22Rv1 (cell line): ENCODE data around the gene OGFR.

Experiments used
- H3K27ac ChIP-seq: fragments of 450-650 bp; 2 replicates; pipeline ENCODE4 v1.5.1; 2017
- ZFX ChIP-seq: fragments of 450-650 bp; IDR thresholded peaks from 2 replicates; pipeline ENCODE4 v1.6.1; 2017; ENCODE audit warnings: antibody characterized with exemption, borderline replicate concordance
- TF ChIP-seq, protein P1 (sequence below): fragments of 450-650 bp; IDR thresholded peaks from 2 replicates; pipeline ENCODE4 v1.5.1; 2017; ENCODE audit warnings: mild to moderate bottlenecking

The OGFR gene

GRCh38 chr20:62765432-62766070, 39.1 kb upstream of the OGFR start:
- H3K27ac ChIP-seq: no peak overlapping the region
- TF ChIP-seq, protein P1, sequence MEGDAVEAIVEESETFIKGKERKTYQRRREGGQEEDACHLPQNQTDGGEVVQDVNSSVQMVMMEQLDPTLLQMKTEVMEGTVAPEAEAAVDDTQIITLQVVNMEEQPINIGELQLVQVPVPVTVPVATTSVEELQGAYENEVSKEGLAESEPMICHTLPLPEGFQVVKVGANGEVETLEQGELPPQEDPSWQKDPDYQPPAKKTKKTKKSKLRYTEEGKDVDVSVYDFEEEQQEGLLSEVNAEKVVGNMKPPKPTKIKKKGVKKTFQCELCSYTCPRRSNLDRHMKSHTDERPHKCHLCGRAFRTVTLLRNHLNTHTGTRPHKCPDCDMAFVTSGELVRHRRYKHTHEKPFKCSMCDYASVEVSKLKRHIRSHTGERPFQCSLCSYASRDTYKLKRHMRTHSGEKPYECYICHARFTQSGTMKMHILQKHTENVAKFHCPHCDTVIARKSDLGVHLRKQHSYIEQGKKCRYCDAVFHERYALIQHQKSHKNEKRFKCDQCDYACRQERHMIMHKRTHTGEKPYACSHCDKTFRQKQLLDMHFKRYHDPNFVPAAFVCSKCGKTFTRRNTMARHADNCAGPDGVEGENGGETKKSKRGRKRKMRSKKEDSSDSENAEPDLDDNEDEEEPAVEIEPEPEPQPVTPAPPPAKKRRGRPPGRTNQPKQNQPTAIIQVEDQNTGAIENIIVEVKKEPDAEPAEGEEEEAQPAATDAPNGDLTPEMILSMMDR: no peak
- no peak for TF ChIP-seq ZFX

DNA sequence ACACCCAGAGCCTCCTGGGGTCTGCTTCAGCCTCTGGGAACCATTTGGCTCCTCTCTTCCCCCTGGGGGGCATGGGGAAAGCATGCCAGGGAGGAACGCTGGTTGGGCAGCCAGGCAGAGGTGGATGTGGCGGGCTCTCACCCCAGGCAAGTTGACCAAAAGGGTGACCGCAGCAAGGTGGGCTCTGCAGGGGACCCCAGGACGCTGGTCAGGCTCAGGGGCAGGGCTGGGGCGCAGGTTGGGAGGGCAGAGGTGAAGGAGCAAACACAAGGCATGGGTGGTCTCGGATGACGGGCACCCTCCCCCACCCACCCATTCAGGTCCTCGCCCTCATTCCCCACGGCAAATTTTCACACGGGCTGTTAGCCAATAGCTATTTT, 38.6 kb upstream of the OGFR start:
- TF ChIP-seq ZFX: no peak
- TF ChIP-seq, protein P1: no peak
- no peak overlapping the region for H3K27ac ChIP-seq

DNA sequence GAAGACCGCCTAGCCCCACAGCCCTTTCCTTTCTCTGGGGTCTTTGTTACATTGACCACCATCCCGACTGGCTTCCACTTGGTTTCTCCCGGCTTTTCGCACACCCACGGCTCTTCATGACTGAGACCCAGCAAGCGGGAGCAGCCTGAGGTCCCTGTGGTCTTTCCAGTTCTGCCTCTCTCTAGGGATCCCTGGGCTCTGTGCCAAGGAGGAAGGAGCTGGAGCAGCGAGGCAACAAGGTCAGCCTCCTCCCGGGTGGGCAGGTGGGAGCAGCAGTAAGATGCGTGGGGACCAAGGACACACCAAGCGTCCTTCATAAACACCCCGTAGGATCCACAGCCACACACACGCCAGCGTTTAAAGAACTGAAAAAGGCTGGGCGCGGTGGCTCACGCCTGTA, 37.9 kb upstream of the OGFR start:
- no peak for TF ChIP-seq ZFX
- TF ChIP-seq, protein P1: no peak

DNA sequence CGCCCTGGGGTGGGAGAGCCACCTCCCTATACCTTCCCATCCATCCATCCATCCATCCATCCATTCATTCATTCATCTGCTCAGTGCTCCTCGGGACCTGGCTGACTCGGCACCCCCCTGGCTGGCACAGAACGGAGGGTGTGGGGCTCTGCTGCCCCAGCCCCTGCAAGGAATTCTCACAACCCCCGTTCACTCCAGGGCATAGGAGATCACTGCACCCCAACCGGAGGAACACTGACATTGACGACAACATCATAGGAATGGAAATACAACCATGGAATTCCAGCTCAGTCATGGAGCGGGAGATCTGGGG, 36.4 kb upstream of the OGFR start:
- no peak overlapping the region for H3K27ac ChIP-seq
- TF ChIP-seq, protein P1: no peak
- TF ChIP-seq ZFX: no peak

More for the DNA sequence above, 37.9 kb upstream of the OGFR start:
- H3K27ac ChIP-seq: no peak overlapping the region

- no peak overlapping the region for H3K27ac ChIP-seq
- TF ChIP-seq, protein P1: no peak
- TF ChIP-seq ZFX: no peak
Measured at GRCh38 chr20:62768551-62769287, 35.9 kb upstream of the OGFR start.

DNA sequence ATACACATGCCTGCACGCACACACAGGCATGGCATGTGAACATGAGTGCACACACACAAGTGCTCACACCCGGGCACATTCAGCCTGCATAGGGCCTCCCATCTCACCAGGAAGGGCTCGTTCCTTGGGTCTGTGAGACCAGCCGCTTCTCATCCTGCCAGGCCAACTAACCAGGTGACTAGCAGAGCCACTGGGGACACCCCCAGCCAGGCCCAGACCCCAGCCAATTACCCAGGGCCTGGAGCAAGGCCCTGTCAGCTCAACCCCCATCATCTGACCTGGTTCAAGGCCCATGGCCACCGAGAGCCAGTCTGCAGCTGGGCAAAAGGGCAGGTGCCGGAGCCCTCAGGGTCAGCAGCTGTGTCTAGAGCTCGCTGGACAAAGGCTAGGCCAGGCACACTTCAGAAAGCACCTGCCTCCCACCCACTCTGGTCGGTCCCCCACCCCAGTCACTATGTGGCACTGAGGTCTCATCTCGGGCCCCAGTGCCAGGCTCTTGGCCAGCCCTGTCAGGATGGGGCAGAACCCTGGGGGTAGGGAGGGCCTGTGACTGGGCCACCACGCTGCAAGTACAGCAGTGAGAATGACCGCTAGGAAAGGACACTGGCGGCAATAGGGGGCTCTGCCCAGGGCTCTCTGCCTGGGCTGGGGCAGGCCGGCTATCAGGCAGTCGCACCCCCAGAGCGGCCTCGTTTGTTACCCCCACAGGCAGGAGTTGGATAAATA, 35.1 kb upstream of the OGFR start:
- TF ChIP-seq ZFX: no peak
- TF ChIP-seq, protein P1: no peak
- H3K27ac ChIP-seq: no peak overlapping the region
